ENCODE data around the gene CHRM4. TPM values are rescaled to one million over a fixed set of nuclear protein-coding genes. Genes with fewer than 3 reads are reported as not detected.
"Not testable (repeated sequence)": the region's sequence is repeated elsewhere in the genome, so short reads cannot be mapped to it uniquely, and the experiment has no call there.

CHRM4 gene
- polyA plus RNA-seq, 4 donors, result 0.13 to 0.32 (median 0.19) TPM

- no peak for DNase-seq (ENCODE audit: low read depth in 4 of 4, low spot score in 2 of 4)
These were observed 8.2 kb downstream of the CHRM4 start for GRCh38 chr11:46383404-46383758.

GRCh38 chr11:46382646-46383403, 8.8 kb downstream of the CHRM4 start:
- DNase-seq (ENCODE audit: low read depth in 4 of 4, low spot score in 2 of 4), result no peak

DNA sequence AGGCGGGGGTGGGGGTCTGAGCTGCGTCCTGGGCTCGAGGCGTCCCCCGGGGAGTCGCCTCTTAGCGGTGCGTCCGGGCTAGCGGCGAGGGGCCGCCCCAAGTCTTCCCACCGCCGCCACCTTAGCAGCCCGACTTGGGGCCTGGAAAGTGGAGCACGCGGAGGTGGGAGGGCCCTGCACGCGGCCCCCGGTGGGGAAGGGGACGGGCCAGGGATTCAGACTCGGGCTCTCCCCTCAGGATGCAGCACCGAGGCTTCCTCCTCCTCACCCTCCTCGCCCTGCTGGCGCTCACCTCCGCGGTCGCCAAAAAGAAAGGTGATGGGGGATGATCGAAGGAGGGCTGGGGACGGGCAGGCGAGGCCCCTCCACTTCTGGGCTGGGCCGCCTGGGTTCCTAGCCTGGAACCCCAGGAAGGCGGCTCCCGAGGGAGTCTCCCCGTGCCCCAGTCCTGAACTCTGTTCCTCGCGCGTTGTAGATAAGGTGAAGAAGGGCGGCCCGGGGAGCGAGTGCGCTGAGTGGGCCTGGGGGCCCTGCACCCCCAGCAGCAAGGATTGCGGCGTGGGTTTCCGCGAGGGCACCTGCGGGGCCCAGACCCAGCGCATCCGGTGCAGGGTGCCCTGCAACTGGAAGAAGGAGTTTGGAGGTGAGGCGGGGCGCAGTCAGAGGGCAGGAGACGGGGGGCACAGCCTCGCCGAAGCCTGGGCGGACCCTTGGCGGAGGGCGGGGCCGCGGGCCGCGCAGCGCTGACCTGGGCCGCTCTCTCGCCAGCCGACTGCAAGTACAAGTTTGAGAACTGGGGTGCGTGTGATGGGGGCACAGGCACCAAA, 9.5 kb downstream of the CHRM4 start:
- no peak for DNase-seq (ENCODE audit: low read depth in 4 of 4, low spot score in 2 of 4)

GRCh38 chr11:46381048-46381818, 10.3 kb downstream of the CHRM4 start, which contains the start of gene MDK:
MDK (plus strand) TSS chr11:46381669; CDS start chr11:46382058, 389 bp downstream.
- DNase-seq (ENCODE audit: low read depth in 4 of 4, low spot score in 2 of 4), result no peak

DNA sequence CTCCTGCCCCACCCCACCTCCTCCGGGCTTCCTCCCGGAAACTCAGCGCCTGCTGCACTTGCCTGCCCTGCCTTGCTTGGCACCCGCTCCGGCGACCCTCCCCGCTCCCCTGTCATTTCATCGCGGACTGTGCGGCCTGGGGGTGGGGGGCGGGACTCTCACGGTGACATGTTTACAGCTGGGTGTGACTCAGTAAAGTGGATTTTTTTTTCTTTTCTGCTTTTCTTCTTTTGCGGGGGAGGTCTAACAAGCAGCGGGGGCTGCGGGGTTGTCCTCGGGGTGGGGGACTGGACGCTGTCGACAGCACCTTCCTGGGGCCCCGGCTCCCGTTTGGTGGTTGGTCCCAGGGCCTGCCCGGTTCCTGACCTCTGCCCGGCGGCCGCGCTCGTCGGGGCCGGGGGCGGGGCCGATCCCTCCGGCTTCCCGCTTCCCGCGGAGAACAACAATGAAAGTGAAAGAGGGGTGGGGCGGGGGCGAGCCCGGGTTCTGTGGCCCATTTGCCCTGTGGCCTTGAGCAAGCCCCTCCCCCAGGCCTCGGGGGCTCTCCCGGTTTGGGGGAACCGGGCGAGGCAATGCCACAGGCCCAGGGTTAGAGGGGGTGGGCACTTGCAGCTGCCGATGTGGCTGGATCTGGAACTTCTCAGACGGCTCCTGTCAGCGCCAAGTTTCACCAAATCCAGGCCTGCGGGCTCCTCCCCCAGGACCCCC, 11.1 kb downstream of the CHRM4 start:
- DNase-seq (ENCODE audit: low read depth in 4 of 4, low spot score in 2 of 4), result no peak

- DNase-seq (ENCODE audit: low read depth in 4 of 4, low spot score in 2 of 4), result not testable (repeated sequence)
These were observed 11.9 kb downstream of the CHRM4 start for GRCh38 chr11:46379482-46380293.

DNA sequence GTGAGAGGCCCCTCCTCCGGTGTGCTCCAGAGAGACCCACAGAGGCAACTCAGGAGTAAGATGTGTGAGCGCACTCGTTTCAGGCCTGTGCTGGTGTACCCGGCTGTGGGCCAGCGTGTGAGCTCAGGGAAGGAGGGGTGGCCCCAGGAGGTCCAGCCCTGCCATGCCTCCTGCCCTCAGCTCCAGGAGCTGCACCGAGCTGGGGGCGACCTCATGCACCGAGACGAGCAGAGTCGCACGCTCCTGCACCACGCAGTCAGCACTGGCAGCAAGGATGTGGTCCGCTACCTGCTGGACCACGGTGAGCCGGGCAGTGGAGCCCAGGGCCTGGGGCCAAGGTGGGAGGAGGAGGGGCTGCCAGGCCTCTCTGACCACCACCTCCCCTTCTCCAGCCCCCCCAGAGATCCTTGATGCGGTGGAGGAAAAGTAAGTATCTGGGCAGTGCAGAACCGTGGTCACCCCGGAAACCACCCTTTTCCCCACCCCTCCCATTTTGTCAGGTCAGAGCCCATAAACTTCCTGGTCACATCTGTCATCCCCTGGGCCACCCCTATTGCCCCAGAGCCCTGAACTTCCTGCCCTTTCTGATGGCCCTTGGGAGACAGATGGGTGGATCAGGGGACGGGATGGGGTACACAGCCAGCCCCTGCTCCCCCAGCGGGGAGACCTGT, 12.6 kb downstream of the CHRM4 start:
- DNase-seq (ENCODE audit: low read depth in 4 of 4, low spot score in 2 of 4), result no peak

GRCh38 chr11:46378296-46378695, 13.3 kb downstream of the CHRM4 start:
- DNase-seq (ENCODE audit: low read depth in 4 of 4, low spot score in 2 of 4), result no peak

- DNase-seq (ENCODE audit: low read depth in 4 of 4, low spot score in 2 of 4), result no peak
These were observed 13.7 kb downstream of the CHRM4 start for GRCh38 chr11:46377831-46378230.

- DNase-seq (ENCODE audit: low read depth in 4 of 4, low spot score in 2 of 4), result no peak
These were observed 14.3 kb downstream of the CHRM4 start for GRCh38 chr11:46377290-46377689.

DNA sequence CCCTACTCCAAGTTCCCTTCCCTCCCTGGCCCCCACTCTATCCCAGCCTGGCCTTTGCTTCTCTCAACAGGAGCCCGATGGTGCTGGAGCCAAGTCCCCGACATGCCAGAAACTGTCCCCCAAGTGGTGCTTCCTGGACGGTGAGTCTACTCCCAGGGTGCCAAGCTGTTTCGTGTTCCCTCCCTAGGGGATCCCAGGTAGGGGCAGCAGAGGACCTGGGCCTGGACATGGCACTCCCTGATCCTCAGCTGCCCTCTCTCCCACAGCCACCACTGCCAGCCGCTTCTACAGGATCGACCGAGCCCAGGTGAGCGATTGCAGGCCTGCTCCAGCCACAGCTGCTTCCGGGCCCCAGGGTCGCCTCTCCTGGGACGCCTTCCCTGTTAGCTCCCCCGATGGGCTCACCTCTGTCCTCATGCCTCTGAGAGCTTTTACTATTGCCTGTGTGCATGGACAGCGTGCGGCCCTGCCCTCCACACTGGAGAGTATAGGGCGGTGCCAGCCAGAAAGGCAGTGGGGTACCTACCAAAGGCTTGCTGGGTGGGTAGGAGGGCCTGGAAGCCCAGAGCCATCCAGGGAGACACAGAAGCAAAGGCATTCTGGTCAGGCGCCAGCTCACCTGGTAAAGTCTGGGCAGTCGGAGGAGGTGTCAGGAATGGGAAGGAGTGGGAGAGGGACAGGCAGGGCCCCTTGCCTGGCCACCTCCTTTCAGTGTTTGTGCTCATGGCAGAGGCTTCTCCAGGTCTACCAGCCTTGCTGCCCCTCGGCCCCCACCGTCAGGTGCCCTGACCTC, 15.1 kb downstream of the CHRM4 start:
- DNase-seq (ENCODE audit: low read depth in 4 of 4, low spot score in 2 of 4), result no peak

DNA sequence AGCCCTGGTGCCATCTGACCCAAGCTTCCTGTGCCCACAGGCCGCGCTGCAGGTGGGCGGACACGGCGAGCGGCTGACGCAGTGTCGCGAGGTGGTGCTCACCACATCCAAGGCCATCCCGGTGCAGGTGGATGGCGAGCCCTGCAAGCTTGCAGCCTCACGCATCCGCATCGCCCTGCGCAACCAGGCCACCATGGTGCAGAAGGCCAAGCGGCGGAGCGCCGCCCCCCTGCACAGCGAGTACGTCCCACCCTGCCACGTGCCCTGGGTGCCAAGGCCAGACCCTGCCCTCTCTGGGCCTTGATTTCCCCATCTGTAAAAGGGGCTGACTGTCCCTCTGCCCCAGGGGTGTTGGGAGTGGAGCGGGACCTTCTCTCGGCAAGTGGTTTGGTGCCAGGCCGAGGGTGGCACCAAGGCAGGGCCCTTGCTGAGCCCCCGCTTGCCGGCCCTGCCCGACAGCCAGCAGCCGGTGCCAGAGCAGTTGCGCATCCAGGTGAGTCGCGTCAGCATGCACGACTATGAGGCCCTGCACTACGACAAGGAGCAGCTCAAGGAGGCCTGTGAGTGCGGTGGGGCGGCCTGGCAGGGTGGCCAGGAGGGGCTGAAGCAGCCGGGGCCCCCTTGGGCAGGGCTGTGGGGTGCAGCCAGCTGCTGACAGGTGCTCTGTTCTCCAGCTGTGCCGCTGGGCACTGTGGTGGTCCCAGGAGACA, 16.0 kb downstream of the CHRM4 start:
- no peak for DNase-seq (ENCODE audit: low read depth in 4 of 4, low spot score in 2 of 4)

DNA sequence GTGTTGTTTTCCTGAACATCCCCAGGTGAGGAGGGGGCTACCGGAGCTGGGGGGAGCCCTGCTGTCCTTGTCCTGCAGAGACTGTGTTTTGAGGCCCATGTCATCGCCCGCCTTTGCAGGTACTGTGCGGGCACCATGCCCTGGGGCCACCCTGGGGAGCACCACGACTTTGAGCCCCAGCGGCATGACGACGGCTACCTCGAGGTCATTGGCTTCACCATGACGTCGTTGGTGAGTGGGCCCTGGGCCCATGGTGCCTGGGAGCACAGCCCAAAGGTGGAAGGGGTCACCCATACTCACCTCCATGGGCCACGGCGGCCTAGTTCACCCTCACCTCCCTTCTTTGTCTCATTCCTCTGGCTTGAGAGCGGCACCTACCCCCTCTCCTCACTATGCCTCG, 16.8 kb downstream of the CHRM4 start:
- no peak for DNase-seq (ENCODE audit: low read depth in 4 of 4, low spot score in 2 of 4)

GRCh38 chr11:46373787-46374740, 17.5 kb downstream of the CHRM4 start:
- no peak for DNase-seq (ENCODE audit: low read depth in 4 of 4, low spot score in 2 of 4)

GRCh38 chr11:46372501-46372900, 19.1 kb downstream of the CHRM4 start:
- not testable (repeated sequence) for DNase-seq (ENCODE audit: low read depth in 4 of 4, low spot score in 2 of 4)

DNA sequence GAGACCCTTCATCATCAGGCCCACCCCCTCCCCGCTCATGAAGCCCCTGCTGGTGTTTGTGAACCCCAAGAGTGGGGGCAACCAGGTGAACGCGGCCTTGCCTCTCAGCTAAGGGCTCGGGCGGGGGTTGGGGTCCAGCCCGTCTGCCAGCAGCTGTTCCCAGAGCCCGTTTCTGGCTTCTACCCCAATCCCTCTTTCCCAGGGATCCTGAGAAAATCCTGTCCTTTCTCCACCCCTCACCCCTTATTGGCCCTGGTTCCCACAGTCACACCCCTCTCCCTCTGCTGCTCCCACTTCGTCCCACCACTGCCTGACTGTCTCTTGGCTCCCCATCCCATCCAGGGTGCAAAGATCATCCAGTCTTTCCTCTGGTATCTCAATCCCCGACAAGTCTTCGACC, 19.5 kb downstream of the CHRM4 start:
- no peak for DNase-seq (ENCODE audit: low read depth in 4 of 4, low spot score in 2 of 4)

DNA sequence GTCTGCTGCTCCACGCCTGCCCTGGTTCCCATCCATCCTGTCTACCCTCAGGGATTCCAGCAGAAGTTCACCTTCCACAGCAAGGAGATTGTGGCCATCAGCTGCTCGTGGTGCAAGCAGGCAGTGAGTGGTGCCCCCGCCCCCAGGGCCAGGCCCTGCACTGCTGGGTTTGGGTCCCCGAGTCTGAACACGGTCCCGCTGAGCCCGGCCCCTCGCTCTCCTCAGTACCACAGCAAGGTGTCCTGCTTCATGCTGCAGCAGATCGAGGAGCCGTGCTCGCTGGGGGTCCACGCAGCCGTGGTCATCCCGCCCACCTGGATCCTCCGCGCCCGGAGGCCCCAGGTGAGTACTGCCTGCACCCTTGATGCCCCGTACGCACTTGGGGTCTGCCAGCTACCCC, 20.3 kb downstream of the CHRM4 start:
- not testable (repeated sequence) for DNase-seq (ENCODE audit: low read depth in 4 of 4, low spot score in 2 of 4)

All from left renal cortex interstitium (tissue), 4 donors.